AG09309 (cell line): ENCODE data around the gene CTSD.
A peak's percentile ranks its signal among the peaks of the same experiment; 100 is the strongest.

ENCODE experiments used
- DNase-seq: peaks from one replicate; pipeline ENCODE4 v3.0.0-alpha.2; 2010; ENCODE audit warnings: low read depth
- H3K4me3 ChIP-seq: 2 replicates; pipeline ENCODE4 v1.5.1; 2011; ENCODE audit warnings: mild to moderate bottlenecking, low read depth, low read length, moderate library complexity; ENCODE audit not compliant: control insufficient read depth
- TF ChIP-seq, protein P1 (sequence below): IDR thresholded peaks from 2 replicates; pipeline ENCODE4 v1.5.1; 2011; ENCODE audit warnings: mild to moderate bottlenecking, low read depth, low read length, inconsistent platforms; ENCODE audit not compliant: insufficient read depth, control insufficient read depth; ENCODE audit errors: missing control alignments

CTSD gene

DNA sequence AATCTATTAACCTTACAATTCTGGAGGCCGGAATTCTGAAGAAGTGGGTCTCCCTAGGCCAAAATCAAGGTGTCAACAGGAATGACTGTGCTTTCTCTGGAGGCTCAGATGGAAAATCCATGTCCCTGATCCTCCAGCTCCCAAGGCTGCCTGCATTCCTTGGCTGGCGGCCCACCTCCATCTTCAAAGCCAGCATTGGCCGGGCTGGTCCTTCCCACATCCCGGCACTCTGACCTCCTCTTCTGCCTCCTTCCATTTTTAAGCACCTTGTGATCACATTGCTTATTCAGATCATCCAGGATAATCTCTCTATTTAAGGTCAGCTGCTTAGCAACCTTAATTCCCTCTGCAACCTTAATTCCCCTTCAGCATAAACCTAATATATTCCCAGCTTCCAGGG lies 22.7 kb upstream of the CTSD start:
- no peak overlapping the region for H3K4me3 ChIP-seq
- DNase-seq = no peak
- TF ChIP-seq, protein P1, sequence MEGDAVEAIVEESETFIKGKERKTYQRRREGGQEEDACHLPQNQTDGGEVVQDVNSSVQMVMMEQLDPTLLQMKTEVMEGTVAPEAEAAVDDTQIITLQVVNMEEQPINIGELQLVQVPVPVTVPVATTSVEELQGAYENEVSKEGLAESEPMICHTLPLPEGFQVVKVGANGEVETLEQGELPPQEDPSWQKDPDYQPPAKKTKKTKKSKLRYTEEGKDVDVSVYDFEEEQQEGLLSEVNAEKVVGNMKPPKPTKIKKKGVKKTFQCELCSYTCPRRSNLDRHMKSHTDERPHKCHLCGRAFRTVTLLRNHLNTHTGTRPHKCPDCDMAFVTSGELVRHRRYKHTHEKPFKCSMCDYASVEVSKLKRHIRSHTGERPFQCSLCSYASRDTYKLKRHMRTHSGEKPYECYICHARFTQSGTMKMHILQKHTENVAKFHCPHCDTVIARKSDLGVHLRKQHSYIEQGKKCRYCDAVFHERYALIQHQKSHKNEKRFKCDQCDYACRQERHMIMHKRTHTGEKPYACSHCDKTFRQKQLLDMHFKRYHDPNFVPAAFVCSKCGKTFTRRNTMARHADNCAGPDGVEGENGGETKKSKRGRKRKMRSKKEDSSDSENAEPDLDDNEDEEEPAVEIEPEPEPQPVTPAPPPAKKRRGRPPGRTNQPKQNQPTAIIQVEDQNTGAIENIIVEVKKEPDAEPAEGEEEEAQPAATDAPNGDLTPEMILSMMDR = no peak

DNA sequence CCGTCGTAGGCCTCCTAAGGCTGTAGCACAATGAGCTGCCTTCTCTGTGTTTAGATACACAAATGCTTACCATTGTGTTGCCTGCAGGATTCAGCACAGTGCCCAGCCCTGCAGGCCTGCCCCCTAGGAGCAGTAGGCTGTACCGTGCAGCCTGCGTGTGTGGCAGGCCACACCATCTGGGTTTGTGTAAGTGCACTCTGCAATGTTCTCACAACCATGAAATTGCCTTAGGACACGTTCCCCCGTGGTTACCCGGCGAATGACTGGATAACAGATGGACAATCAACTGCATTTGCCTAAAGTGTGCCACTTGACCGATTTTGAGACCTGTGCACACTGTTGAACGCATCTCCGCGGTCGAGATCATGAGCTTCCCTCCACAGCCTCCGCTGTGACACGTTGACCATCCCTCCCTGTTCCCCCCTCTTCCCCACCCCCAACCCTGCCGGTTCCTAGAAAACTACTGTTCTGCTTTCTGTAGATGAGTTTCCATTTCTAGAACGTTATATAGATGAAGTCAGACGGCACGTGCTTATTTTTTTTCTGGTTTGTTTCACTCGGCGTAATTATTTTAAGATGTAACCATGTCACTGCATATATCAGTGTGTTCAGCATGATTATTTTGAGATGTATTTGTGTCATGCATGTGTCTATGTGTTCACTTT lies 22.2 kb upstream of the CTSD start:
- TF ChIP-seq, protein P1 = no peak
- no peak overlapping the region for H3K4me3 ChIP-seq
- no peak for DNase-seq

DNA sequence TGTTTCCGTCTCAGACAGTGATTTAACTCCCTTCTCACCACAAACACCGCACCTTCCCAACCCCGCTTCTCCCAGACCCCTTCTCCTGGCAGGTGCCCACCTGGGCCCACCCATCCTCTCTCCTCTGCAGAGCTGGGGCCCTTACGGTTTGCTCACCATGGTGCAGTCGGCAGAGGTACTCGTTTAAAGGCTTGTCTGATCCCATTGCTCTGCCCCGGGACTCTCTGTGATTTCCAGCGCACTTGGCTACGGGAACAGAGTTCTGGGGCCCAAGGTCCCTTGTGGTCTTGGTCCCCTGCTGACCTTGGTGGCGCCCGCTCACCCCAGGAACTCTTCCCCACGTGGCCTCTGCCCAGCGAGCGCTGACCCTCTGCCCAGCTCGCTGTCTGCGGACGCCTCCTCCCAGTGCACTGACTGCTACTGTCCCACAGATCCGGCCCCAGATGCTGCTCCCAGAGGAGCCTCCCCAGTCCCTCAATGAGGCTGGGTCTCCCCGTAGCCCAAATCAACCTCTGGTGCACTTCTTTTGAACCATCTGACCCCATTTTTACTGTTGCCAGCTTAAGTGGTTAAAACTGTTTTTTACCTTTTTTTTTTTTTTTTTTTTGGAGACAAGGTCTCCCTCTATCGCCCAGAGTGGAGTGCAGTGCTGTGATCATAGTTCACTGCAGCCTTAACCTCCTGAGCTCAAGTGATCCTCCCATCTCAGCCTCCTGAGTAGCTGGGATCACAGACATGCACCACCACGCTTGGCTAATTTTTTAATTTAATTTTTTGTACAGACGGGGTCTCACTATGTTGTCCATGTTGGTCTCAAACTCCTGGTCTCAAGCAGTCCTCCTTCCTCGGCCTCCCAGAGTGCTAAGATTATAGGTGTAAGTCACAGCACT lies 21.3 kb upstream of the CTSD start:
- TF ChIP-seq, protein P1 = no peak
- no peak for DNase-seq
- no peak overlapping the region for H3K4me3 ChIP-seq

DNA sequence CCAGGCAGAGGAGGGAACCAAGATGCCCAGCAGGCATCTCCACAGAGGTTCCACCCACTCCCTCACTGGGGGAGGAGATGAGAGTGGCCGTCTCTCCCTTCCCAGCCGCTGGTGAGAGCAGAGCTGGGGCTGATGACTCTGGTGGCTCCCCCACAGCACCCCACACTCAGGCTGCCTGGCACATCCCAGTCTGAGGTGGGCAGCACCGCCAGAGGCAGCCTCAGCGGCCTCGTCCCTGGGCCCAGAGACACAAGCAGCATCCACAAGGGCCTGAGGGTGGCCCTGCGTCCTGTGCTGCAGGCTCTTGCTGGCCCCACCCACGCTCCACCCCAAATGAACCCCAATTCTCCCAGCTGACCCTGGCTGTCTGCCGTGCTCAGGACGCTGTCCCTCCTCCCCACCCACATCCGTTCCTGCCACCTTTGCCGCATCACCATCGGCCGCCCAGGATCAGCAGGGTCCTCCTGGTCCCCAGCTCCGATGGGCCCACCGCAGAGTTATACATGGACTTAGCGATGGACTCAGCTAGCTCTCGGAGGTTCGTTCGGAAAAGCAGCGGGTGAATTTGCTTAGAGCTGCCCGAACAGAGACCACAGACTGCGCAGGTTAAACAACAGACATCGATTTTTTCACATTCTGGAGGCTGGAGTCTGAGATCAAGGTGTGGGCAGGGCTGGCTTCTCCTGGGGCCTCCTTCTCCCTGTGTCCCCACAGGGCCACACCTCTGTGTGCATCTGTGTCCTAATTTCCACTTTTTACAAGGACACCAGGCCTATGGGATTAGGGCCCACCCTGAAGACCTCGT lies 20.2 kb upstream of the CTSD start:
- DNase-seq = no peak
- H3K4me3 ChIP-seq = no peak overlapping the region
- TF ChIP-seq, protein P1 = no peak

DNA sequence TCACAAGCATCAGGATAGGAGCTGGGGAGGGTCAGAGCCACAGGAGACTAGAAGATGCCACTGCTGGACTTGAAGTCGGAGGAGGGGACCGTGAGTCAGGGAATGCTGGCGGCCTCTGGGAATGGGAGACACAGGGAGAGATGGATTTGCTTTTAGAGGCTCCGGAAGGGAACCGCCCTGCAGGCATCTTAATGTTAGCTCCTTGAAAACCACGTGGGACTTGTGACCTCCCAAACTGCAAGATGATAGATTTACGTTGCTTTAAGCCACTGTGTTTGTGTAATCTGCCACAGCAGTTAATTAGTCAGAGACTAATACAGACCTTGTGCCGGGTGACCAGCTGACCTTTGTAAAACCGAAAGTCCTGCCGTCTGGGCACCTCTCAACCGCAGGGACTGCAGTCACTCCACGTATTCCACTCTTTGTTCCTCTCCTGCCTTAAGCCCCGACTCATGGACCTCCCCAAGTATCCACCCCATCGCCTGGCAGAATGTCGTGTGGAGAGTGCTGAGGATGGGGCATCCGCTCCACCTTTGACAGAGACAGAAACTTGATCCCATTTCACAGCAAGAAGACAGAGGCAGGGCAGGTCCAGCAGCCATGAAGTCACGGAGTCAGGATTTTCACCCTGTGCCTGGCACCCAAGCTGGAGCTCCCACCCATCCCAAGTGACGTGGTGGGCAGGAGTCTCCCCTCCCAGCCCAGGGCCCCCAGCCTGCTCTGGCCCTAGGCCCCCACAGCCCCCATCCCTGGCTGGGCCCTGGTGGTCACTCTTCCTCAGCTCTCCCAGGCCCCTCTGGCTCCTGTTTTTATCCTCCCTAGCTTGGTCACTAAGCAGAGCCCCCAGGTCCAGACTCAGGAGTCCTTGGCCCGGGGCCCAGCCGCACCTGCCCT lies 19.4 kb upstream of the CTSD start:
- TF ChIP-seq, protein P1 = no peak
- peak; percentile 17 for DNase-seq
- no peak overlapping the region for H3K4me3 ChIP-seq
